Breast epithelium (tissue), 3 donors: ENCODE data around the gene GIMAP6.

Experiments
- POLR2A ChIP-seq: fragments of 450-650 bp; IDR thresholded peaks from one replicate; pipeline ENCODE4 v1.6.1; 2016; ENCODE audit warnings: antibody characterized with exemption, mild to moderate bottlenecking, moderate library complexity
- TF ChIP-seq, protein P1 (sequence below), 3 donors: fragments of 450-650 bp; IDR thresholded peaks; one replicate each; pipeline ENCODE4 v1.5.1; 2016 to 2017; ENCODE audit warnings: antibody characterized with exemption in 3 of 3, mild to moderate bottlenecking in 3 of 3, moderate library complexity in 3 of 3

DNA sequence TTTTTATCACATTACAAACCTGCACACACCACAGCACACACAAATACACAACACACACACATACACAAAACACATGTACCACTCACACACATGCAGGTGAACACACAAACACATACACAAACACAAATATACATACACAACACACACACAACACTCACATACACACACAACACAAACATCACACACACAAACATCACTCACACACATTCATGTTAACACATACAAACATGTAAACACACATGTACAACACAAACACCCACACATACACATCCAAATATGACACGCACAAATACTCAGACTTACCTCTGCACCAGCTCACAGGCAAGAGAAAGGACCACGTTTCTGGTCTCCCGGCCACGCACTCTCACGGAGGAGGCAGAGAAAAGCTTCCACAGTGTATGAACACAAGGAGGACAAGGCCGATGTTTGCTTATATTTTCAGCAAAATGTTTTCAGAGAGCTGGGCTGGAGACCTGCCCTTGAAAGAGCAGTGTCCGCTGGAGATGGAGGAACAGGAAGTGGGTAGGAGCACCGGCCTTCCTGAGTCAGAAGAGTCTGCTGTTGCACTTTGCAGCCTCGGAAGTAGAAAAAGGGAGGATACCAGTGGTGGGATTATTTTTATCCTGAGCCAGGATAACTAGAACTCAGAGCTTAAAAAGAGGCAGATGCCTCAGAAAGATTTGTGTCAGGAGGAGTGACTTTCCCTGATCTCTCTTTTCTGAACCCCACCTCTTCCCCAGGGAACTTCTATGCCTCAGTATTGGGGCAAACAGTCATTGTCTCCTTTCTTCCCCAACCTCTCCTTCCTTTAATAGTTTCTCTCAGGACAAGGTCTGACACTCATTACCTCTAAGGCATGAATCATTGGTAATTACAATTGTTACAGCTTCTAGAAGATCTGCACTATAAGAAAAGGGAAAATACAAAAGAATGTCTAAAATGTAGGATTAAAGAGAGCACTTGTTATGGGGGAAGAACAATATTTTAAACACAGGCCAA, at the start of gene GIMAP6:
- TF ChIP-seq, protein P1, sequence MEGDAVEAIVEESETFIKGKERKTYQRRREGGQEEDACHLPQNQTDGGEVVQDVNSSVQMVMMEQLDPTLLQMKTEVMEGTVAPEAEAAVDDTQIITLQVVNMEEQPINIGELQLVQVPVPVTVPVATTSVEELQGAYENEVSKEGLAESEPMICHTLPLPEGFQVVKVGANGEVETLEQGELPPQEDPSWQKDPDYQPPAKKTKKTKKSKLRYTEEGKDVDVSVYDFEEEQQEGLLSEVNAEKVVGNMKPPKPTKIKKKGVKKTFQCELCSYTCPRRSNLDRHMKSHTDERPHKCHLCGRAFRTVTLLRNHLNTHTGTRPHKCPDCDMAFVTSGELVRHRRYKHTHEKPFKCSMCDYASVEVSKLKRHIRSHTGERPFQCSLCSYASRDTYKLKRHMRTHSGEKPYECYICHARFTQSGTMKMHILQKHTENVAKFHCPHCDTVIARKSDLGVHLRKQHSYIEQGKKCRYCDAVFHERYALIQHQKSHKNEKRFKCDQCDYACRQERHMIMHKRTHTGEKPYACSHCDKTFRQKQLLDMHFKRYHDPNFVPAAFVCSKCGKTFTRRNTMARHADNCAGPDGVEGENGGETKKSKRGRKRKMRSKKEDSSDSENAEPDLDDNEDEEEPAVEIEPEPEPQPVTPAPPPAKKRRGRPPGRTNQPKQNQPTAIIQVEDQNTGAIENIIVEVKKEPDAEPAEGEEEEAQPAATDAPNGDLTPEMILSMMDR (IDR thresholded peaks at IDR 0.05): no peak
- TF ChIP-seq POLR2A: no peak
